ENCODE data around the gene MAPKAPK3. TPM values are rescaled to one million over a fixed set of nuclear protein-coding genes. Genes with fewer than 3 reads are reported as not detected.

The MAPKAPK3 gene
- total RNA-seq, 1 donor from 2014 or later, result 23.7 TPM

DNA sequence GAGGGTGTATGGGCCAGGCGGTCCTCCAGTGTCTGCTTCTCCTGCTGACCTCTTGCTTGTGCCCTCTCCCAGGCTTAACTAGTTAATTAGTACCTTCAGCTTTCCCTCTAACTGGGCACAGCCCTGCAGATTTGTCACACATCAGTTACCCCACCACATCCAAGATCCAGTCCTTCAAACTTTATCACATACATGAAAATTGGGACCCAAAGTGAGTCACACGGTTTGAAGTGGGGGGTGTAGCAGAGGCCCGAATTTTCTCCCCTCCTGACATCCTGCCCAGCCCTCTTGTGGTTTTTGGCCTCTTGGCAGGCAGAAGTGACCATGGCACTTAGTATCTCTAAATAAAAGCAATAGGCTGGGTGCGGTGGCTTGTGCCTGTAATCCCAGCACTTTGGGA lies 3.9 kb downstream of the MAPKAPK3 start:
- Histone ChIP-seq H3K4me1 (peaks cover 0 to 23% of the 10 kb centered on the region in 2 donors), H3K9me3 (no peaks in the 10 kb centered on the region), H3K27me3 (no peaks in the 10 kb centered on the region), H3K27ac (no peak overlapping the region), H3K36me3 (no peaks in the 10 kb centered on the region), H3K4me3 (no peak overlapping the region)
- intact Hi-C loops (cut with DNase I), result no loop called here
- no peak for DNase-seq (ENCODE audit: low spot score in 2 of 2)
- TF ChIP-seq, protein P1, sequence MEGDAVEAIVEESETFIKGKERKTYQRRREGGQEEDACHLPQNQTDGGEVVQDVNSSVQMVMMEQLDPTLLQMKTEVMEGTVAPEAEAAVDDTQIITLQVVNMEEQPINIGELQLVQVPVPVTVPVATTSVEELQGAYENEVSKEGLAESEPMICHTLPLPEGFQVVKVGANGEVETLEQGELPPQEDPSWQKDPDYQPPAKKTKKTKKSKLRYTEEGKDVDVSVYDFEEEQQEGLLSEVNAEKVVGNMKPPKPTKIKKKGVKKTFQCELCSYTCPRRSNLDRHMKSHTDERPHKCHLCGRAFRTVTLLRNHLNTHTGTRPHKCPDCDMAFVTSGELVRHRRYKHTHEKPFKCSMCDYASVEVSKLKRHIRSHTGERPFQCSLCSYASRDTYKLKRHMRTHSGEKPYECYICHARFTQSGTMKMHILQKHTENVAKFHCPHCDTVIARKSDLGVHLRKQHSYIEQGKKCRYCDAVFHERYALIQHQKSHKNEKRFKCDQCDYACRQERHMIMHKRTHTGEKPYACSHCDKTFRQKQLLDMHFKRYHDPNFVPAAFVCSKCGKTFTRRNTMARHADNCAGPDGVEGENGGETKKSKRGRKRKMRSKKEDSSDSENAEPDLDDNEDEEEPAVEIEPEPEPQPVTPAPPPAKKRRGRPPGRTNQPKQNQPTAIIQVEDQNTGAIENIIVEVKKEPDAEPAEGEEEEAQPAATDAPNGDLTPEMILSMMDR (IDR thresholded peaks at IDR 0.05), result no peak

DNA sequence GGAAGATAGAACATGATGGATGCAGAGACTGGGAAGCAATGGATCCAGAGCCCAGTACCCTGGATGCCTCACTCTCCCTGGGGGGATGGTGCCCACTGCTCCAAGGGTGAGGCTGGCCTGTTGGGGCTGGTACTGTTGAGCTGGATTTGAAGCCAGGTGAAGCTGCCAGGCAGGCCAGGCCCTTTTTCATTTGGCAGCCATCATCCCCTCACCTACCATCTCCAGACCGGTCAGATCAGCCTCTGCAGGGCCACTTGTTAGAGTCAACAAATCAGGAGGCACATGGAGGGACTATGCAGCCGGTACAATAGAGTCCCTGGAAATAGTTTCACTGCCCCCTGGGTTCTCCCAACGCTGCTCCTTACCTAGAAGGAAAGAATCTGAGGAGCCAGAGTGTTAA lies 5.9 kb downstream of the MAPKAPK3 start:
- TF ChIP-seq, protein P1 (IDR thresholded peaks at IDR 0.05), result no peak
- H3K27ac ChIP-seq, result no peak overlapping the region
- intact Hi-C loops (cut with DNase I), result no loop called here
- peaks cover 0 to 14% of the 10 kb centered on the region in 2 donors for H3K4me1 ChIP-seq
- no peak overlapping the region for H3K4me3 ChIP-seq
- no peaks in the 10 kb centered on the region for H3K36me3 ChIP-seq
- DNase-seq (ENCODE audit: low spot score in 2 of 2), result no peak
- no peaks in the 10 kb centered on the region for H3K9me3 ChIP-seq
- H3K27me3 ChIP-seq, result no peaks in the 10 kb centered on the region

- TF ChIP-seq, protein P1 (IDR thresholded peaks at IDR 0.05), result no peak
- Histone ChIP-seq H3K4me3 (no peak overlapping the region), H3K27ac (no peak overlapping the region), H3K4me1 (peaks cover 0 to 9% of the 10 kb centered on the region in 2 donors), H3K27me3 (no peaks in the 10 kb centered on the region), H3K9me3 (no peaks in the 10 kb centered on the region), H3K36me3 (no peaks in the 10 kb centered on the region)
- intact Hi-C loops (cut with DNase I), result no loop called here
- DNase-seq (ENCODE audit: low spot score in 2 of 2), result no peak
Observed at GRCh38 chr3:50623840-50624474, 7.0 kb downstream of the MAPKAPK3 start.

GRCh38 chr3:50624634-50625033 lies 7.7 kb downstream of the MAPKAPK3 start:
- H3K36me3 ChIP-seq, result no peaks in the 10 kb centered on the region
- TF ChIP-seq, protein P1 (IDR thresholded peaks at IDR 0.05), result no peak
- DNase-seq (ENCODE audit: low spot score in 2 of 2), result no peak
- H3K9me3 ChIP-seq, result no peaks in the 10 kb centered on the region
- intact Hi-C loops (cut with DNase I), result no loop called here
- H3K4me3 ChIP-seq, result no peak overlapping the region
- no peaks in the 10 kb centered on the region for H3K27me3 ChIP-seq
- no peak overlapping the region for H3K27ac ChIP-seq
- H3K4me1 ChIP-seq, result peaks cover 0 to 6% of the 10 kb centered on the region in 2 donors

GRCh38 chr3:50625231-50626182 lies 8.6 kb downstream of the MAPKAPK3 start:
- H3K9me3 ChIP-seq, result no peaks in the 10 kb centered on the region
- no peaks in the 10 kb centered on the region for H3K36me3 ChIP-seq
- TF ChIP-seq, protein P1 (IDR thresholded peaks at IDR 0.05), result no peak
- no peak overlapping the region for H3K4me3 ChIP-seq
- H3K4me1 ChIP-seq, result peaks cover 0 to 3% of the 10 kb centered on the region in 2 donors
- no peaks in the 10 kb centered on the region for H3K27me3 ChIP-seq
- intact Hi-C loops (cut with DNase I), result no loop called here
- H3K27ac ChIP-seq, result no peak overlapping the region
- DNase-seq (ENCODE audit: low spot score in 2 of 2), result no peak
